Activated T-cell treated with anti-CD3 and anti-CD28 coated beads, Interleukin-2, amount 50 U/mL, for 4 hours (primary cell): ENCODE measurements around the gene ABCC1. TPM values are rescaled to one million over a fixed set of nuclear protein-coding genes. Genes with fewer than 3 reads are reported as not detected.

Experiments used
- ATAC-seq, 2 donors: fragments of 200-7000 bp; cut with Tn5 transposase; one replicate each; pipeline ENCODE4 v1.10.0; 2021
- DNase-seq: peaks from one replicate; pipeline ENCODE4 v3.0.0-alpha.2; 2020
- H3K27me3 Mint-ChIP-seq: one replicate; pipeline ENCODE4 v1.8.0; 2021; ENCODE audit warnings: low read depth, mixed read lengths
- H3K36me3 Mint-ChIP-seq: one replicate; pipeline ENCODE4 v1.8.0; 2022; ENCODE audit warnings: mixed read lengths; ENCODE audit not compliant: insufficient read depth
- H3K4me1 Mint-ChIP-seq: one replicate; pipeline ENCODE4 v1.8.0; 2021; ENCODE audit warnings: low read depth, mixed read lengths
- H3K4me3 Mint-ChIP-seq: one replicate; pipeline ENCODE4 v1.8.0; 2021; ENCODE audit warnings: mild to moderate bottlenecking, moderate library complexity, mixed read lengths
- H3K9me3 Mint-ChIP-seq: one replicate; pipeline ENCODE4 v1.8.0; 2021; ENCODE audit warnings: mixed read lengths
- total RNA-seq, 3 donors: library from RNA; stranded (reverse); gene quantifications; one replicate each; pipeline ENCODE4 v1.2.1, GENCODE V29; 2021

ABCC1 gene
- total RNA-seq, 3 donors from 2014 or later, result 53.3 to 59.5 (median 54.3) TPM

- ATAC-seq, result no peak
- peaks cover 30% of the 10 kb centered on the region for H3K36me3 Mint-ChIP-seq
- peaks cover 24% of the 10 kb centered on the region for H3K4me1 Mint-ChIP-seq
- H3K9me3 Mint-ChIP-seq, result no peaks in the 10 kb centered on the region
- no peak for DNase-seq
- H3K27me3 Mint-ChIP-seq, result no peaks in the 10 kb centered on the region
- no peak overlapping the region for H3K4me3 Mint-ChIP-seq
These were observed 114.3 kb downstream of the ABCC1 start for GRCh38 chr16:16063683-16064082.

DNA sequence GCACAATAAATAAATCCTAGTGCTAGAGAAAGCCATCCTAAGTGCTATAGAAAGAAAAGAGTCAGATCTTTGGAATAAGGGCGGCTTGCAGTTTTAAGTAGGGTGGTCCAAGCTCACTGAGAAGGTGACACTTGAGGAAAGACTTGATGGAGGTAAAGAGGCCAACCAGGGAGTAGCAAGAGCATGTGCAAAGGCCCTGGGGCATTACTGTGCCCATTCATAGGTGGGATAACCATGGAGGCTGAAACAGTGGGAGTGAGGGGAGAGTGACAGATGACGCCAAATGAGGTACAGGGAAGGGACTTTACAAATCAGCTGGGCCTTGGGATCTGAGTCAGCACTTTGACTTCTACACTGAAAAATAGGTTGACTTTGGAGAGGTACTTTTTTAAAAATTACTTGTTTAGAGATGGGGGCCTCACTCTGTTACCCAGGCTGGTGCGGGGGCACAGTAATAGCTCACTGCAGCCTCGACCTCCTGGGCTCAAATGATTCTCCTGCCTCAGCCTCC, 115.5 kb downstream of the ABCC1 start:
- Mint-ChIP-seq H3K4me3 (no peak overlapping the region), H3K36me3 (peaks cover 32% of the 10 kb centered on the region), H3K4me1 (peaks cover 23% of the 10 kb centered on the region), H3K27me3 (no peaks in the 10 kb centered on the region), H3K9me3 (no peaks in the 10 kb centered on the region)
- DNase-seq (no peak), ATAC-seq (no peak)

- ATAC-seq (no peak), DNase-seq (no peak)
- Mint-ChIP-seq H3K4me1 (peaks cover 5% of the 10 kb centered on the region), H3K9me3 (no peaks in the 10 kb centered on the region), H3K27me3 (no peaks in the 10 kb centered on the region), H3K4me3 (no peak overlapping the region), H3K36me3 (peaks cover 29% of the 10 kb centered on the region)
These were observed 117.7 kb downstream of the ABCC1 start for GRCh38 chr16:16067127-16067526.

DNA sequence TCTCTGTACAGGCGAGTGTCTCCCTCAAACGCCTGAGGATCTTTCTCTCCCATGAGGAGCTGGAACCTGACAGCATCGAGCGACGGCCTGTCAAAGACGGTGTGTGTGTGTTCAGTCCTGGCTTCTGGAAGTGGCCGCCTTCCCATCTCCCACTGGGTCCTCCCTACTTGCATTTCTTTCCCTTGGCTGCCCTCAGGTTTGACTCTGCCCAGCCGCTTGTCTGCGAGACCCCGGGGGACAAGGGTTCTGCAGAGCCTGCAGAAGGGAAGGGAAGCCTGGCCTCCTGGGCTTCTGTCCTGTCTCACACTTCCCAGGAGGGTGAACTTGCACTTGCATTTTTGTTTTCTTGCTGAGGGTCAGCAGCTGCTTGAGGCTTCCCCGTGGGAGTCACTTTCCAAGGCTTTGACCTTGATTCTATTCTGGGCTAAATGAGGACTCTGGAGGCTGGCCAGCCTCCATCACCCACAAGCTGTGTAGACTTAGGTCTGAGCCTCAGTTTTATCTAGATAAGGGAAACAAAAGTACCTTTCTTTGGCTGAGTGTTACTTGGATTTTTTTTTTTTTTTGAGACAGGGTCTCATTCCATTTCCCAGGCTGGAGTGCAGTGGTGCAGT, 122.3 kb downstream of the ABCC1 start:
- H3K4me3 Mint-ChIP-seq, result no peak overlapping the region
- DNase-seq (no peak), ATAC-seq (no peak)
- no peaks in the 10 kb centered on the region for H3K27me3 Mint-ChIP-seq
- H3K36me3 Mint-ChIP-seq, result peaks cover 22% of the 10 kb centered on the region
- peaks cover 2% of the 10 kb centered on the region for H3K4me1 Mint-ChIP-seq
- no peaks in the 10 kb centered on the region for H3K9me3 Mint-ChIP-seq

DNA sequence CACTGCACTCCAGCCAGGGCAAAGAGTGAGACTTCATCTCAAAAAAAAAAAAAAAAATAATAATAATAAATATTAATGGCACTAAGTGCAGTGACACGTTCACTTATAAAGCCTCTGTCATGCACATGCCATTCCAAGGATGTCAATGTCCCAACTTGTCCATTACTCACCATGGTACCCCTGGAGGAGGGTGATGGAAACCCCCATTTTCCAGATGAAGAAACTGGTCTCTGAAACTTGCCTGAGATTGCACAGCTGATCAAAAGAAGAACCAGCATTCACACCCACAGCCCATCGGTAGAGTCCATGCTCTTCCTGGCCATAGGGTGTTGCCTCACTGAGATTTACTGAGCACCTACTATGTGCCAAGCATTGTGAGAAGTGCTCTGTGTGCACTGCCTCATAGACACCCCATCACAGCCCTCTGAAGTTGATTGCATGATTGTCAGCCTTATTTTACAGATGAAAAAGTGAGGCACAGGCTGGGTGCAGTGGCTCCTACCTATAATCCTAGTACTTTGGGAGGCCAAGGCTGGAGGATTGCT, 123.7 kb downstream of the ABCC1 start:
- Mint-ChIP-seq H3K9me3 (no peaks in the 10 kb centered on the region), H3K4me1 (peaks cover 2% of the 10 kb centered on the region), H3K27me3 (no peaks in the 10 kb centered on the region), H3K36me3 (peaks cover 28% of the 10 kb centered on the region), H3K4me3 (no peak overlapping the region)
- DNase-seq (no peak), ATAC-seq (no peak)

DNA sequence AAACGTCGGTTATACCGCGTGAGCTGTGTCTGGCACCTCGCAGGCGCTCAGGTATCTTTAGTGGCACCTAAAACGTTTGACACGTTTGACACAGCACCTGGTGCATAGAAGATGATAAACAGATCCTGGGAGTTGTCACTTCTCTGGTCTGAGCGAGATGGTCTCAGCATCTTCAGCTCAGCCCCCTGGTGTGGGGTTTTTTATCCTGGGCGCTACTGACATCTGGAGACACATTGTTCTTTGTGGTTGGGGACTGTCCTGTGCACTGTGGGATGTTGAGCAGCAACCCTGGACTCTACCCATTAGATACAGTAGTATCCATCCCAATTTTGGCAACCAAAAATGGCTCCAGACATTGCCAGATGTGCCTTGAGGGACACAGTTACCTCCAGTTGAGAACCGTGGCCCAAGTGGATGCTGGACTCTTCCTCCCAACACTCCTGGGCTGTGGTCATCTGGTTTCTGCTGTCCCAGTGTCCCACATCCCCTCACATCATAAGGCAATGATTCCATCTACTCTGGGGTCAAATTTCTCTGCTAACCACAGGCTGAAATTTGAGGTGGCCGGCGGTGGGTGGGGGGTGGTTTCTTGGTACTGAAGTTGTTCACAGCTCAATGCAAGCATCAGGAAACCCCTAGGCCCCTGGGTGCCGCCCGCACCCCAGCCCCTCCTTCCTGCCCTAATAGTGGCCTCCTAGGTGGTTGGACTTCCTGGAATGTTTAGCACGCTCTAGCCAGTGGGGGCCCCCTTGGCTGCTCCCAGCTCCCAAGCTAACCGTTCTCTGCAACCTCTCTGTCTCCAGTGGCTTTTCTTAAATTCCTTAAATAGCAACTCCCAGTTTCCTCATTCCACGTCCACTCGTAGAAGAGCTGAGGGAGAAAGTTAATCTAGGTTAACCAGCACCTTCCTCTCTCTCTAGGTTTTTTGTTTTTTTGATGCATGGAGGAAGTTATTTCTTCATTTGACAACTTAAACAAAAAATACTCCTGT, 124.8 kb downstream of the ABCC1 start:
- H3K36me3 Mint-ChIP-seq, result peaks cover 30% of the 10 kb centered on the region
- peaks cover 2% of the 10 kb centered on the region for H3K4me1 Mint-ChIP-seq
- no peak for ATAC-seq

GRCh38 chr16:16075488-16076422, 126.3 kb downstream of the ABCC1 start:
- Mint-ChIP-seq H3K36me3 (peaks cover 33% of the 10 kb centered on the region), H3K4me3 (no peak overlapping the region)
- no peak for DNase-seq

More for the DNA sequence above, 124.8 kb downstream of the ABCC1 start:
- no peak for DNase-seq
- H3K9me3 Mint-ChIP-seq, result no peaks in the 10 kb centered on the region
- H3K27me3 Mint-ChIP-seq, result no peaks in the 10 kb centered on the region
- no peak overlapping the region for H3K4me3 Mint-ChIP-seq

DNA sequence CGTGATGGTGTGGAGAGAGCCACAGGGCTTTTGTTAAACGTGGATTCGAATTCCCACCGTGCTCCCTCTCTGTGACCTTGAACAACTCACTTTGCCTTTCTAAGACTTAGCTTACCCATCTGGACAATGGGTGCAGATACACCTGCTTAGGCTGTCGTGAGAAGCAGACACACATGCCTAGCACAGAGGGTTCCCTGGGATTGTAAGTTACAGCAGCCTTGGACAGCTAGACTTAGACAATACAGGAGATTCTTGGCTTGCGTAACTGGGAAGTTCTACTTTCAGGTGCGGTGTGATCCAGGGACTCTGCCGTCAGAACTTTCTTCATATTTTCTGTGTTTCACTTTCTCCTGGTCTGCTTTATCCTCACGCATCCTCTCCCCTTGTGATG, 127.0 kb downstream of the ABCC1 start:
- H3K9me3 Mint-ChIP-seq, result no peaks in the 10 kb centered on the region

More at GRCh38 chr16:16075488-16076422, 126.3 kb downstream of the ABCC1 start:
- Mint-ChIP-seq H3K9me3 (no peaks in the 10 kb centered on the region), H3K27me3 (no peaks in the 10 kb centered on the region), H3K4me1 (peaks cover 2% of the 10 kb centered on the region)
- ATAC-seq, result no peak

DNA sequence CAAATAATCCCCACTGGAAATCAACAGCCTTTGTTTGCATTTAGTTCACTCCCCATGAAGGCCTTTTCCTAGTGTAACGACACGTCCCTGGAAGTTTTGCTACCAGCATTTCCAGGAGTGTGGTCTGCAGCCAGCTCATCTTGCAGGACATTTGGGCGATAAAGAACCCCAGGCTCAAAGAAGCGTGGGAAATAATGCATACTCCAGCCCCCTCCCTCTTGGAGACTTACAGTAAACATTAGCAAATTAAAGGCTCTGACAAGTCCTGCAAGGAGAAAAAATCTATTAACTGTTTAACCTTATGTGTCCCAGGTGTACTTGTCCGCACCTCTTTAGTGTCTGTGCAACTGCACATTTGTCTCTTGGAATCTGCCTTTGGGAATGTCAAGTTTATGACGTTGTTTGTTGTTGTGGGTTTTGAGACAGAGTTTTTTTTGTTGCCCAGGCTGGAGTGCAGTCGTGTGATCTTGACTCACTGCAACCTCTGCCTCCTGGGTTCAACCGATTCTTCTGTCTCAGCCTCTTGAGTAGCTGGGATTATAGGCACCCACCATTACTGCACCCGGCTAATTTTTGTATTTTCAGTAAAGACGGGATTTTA, 131.1 kb downstream of the ABCC1 start:
- ATAC-seq (no peak), DNase-seq (no peak)
- Mint-ChIP-seq H3K36me3 (peaks cover 54% of the 10 kb centered on the region), H3K9me3 (no peaks in the 10 kb centered on the region), H3K27me3 (no peaks in the 10 kb centered on the region), H3K4me3 (no peak overlapping the region), H3K4me1 (no peaks in the 10 kb centered on the region)

More for the DNA sequence above, 127.0 kb downstream of the ABCC1 start:
- no peak for ATAC-seq
- no peak overlapping the region for H3K4me3 Mint-ChIP-seq
- DNase-seq, result no peak
- peaks cover 36% of the 10 kb centered on the region for H3K36me3 Mint-ChIP-seq
- H3K27me3 Mint-ChIP-seq, result no peaks in the 10 kb centered on the region
- H3K4me1 Mint-ChIP-seq, result peaks cover 2% of the 10 kb centered on the region

GRCh38 chr16:16081141-16081540, 131.7 kb downstream of the ABCC1 start:
- Mint-ChIP-seq H3K4me3 (no peak overlapping the region), H3K9me3 (no peaks in the 10 kb centered on the region), H3K36me3 (peaks cover 57% of the 10 kb centered on the region), H3K27me3 (no peaks in the 10 kb centered on the region), H3K4me1 (no peaks in the 10 kb centered on the region)
- DNase-seq, result no peak
- no peak for ATAC-seq

DNA sequence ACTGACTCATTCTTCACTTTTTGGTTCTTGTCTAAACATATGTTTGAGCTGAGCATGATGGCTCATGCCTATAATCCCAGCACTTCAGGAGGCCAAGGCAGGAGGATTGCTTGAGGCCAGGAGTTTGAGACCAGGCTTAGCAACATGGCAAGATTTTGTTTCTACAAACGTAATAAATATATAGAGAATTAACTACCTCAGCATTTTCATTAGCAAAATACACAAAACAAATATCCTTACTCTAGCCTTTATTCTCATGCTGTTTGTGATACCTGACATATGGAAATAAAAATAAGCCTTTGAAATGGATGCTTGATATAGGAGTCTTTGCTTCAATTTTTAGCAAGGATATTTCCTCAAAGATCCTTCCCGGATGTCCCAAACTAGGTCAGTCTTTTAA, 132.8 kb downstream of the ABCC1 start:
- Mint-ChIP-seq H3K9me3 (no peaks in the 10 kb centered on the region), H3K4me3 (no peak overlapping the region), H3K4me1 (no peaks in the 10 kb centered on the region), H3K36me3 (peaks cover 54% of the 10 kb centered on the region), H3K27me3 (no peaks in the 10 kb centered on the region)
- ATAC-seq (no peak), DNase-seq (no peak)

DNA sequence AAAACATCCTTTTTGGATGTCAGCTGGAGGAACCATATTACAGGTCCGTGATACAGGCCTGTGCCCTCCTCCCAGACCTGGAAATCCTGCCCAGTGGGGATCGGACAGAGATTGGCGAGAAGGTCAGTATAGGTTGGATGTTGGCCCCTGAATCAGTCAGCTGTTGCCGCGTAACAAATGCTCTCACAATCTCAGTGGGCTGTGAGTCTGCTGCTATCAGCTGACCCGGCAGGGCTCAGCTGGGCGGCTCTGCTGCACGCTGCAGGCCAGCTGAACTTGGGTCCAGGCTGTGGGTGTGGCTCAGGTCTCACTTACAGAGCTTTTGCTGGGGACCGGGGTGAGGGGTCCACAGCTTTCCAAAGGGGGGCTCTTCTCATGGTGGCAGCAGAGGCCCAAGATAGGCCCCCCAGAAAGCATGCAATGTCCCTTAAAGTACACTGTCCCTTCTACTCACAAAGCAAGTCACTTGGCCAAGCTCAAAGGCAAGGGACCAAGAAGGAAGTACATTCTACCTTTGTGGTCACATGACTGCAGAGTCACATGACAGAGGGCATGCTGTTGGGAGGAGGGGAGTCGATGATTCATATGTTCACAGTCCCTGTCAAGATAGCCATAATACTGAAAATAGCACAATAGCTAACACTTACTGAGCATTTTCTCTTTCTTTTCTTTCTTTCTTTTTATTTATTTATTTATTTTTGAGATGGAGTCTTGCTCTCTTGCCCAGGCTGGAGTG, 134.2 kb downstream of the ABCC1 start:
- Mint-ChIP-seq H3K4me3 (no peak overlapping the region), H3K36me3 (peaks cover 45% of the 10 kb centered on the region), H3K4me1 (no peaks in the 10 kb centered on the region), H3K9me3 (no peaks in the 10 kb centered on the region), H3K27me3 (no peaks in the 10 kb centered on the region)
- ATAC-seq (peak in 1 of 2 donors; percentile 25), DNase-seq (no peak)

GRCh38 chr16:16084874-16085273, 135.5 kb downstream of the ABCC1 start:
- DNase-seq (no peak), ATAC-seq (no peak)
- Mint-ChIP-seq H3K9me3 (no peaks in the 10 kb centered on the region), H3K4me1 (no peaks in the 10 kb centered on the region), H3K27me3 (no peaks in the 10 kb centered on the region), H3K4me3 (no peak overlapping the region), H3K36me3 (peaks cover 41% of the 10 kb centered on the region)
